DOHH2 (cell line): ENCODE data around the gene SNRPD2.

Source experiments
- EZH2phosphoT487 ChIP-seq: fragments of 200-600 bp; sonication (generic); IDR thresholded peaks from 2 replicates; pipeline ENCODE4 v1.6.1; 2017; ENCODE audit warnings: borderline replicate concordance, mild to moderate bottlenecking, antibody characterized with exemption, low read length, moderate library complexity, mixed read lengths
- TF ChIP-seq, protein P1 (sequence below): fragments of 200-600 bp; sonication (generic); IDR thresholded peaks from one replicate; pipeline ENCODE4 v1.5.1; 2014; ENCODE audit warnings: antibody characterized with exemption, mild to moderate bottlenecking, low read depth, low read length; ENCODE audit not compliant: poor library complexity, severe bottlenecking

DNA sequence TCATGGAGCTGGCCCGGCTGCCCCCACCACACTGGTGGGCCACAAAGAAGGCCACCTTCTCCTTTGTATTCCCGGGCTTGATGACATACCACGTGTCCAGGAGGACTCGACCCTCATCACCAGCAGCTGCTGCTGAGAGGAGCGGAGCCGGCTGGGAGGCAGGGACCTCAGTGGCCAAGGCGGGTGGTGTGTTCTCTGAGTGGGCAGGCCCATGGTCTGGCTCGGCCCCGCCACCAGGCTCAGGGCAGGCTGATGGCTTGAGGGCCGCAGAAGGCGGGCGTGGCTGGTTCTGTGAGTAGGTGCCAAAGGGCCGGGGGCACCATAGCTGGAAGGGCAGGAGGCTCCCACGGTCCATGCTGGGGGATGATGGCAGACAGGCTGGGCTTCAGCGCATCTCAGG, 21.4 kb upstream of the SNRPD2 start:
- TF ChIP-seq, protein P1, sequence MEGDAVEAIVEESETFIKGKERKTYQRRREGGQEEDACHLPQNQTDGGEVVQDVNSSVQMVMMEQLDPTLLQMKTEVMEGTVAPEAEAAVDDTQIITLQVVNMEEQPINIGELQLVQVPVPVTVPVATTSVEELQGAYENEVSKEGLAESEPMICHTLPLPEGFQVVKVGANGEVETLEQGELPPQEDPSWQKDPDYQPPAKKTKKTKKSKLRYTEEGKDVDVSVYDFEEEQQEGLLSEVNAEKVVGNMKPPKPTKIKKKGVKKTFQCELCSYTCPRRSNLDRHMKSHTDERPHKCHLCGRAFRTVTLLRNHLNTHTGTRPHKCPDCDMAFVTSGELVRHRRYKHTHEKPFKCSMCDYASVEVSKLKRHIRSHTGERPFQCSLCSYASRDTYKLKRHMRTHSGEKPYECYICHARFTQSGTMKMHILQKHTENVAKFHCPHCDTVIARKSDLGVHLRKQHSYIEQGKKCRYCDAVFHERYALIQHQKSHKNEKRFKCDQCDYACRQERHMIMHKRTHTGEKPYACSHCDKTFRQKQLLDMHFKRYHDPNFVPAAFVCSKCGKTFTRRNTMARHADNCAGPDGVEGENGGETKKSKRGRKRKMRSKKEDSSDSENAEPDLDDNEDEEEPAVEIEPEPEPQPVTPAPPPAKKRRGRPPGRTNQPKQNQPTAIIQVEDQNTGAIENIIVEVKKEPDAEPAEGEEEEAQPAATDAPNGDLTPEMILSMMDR = no peak
- TF ChIP-seq EZH2phosphoT487 = no peak
